OCI-LY1 (cell line): Measurements from ENCODE around the gene DCC.

Experiments used
- EZH2 ChIP-seq: fragments of 200-600 bp; sonication (generic), shearing (Covaris generic); IDR thresholded peaks from 2 replicates; pipeline ENCODE4 v1.8.0; 2017; ENCODE audit warnings: borderline replicate concordance, mixed run types, mild to moderate bottlenecking, antibody characterized with exemption, low read length, moderate library complexity, mixed read lengths
- TF ChIP-seq, protein P1 (sequence below): fragments of 200-600 bp; sonication (generic), shearing (Covaris generic); IDR thresholded peaks from 2 replicates; pipeline ENCODE4 v1.5.1; 2017; ENCODE audit warnings: mild to moderate bottlenecking, antibody characterized with exemption, low read length, moderate library complexity, mixed read lengths

DNA sequence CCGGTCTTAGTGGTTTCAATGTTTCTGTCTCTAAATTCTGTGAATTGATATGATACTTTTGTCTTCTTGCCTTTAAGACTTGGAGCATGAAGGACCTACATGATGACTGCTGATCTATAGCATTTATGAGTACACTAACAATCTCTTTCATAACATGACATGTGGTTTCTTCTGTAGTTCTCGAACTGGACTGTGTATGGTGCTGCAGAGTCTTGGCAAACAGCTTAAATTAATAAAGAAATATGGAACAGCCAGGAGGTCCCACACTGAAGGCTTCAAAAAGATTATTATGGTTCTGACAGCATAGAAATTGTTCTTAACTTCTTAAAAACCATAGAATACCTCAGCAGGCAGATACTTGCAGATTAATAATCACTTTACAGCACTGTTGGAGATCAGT, 145.0 kb downstream of the DCC start:
- TF ChIP-seq, protein P1, sequence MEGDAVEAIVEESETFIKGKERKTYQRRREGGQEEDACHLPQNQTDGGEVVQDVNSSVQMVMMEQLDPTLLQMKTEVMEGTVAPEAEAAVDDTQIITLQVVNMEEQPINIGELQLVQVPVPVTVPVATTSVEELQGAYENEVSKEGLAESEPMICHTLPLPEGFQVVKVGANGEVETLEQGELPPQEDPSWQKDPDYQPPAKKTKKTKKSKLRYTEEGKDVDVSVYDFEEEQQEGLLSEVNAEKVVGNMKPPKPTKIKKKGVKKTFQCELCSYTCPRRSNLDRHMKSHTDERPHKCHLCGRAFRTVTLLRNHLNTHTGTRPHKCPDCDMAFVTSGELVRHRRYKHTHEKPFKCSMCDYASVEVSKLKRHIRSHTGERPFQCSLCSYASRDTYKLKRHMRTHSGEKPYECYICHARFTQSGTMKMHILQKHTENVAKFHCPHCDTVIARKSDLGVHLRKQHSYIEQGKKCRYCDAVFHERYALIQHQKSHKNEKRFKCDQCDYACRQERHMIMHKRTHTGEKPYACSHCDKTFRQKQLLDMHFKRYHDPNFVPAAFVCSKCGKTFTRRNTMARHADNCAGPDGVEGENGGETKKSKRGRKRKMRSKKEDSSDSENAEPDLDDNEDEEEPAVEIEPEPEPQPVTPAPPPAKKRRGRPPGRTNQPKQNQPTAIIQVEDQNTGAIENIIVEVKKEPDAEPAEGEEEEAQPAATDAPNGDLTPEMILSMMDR: no peak
- TF ChIP-seq EZH2: no peak
